Endothelial cell of umbilical vein (primary cell): Measurements from ENCODE around the gene NFIC. TPM values are rescaled to one million over a fixed set of nuclear protein-coding genes. Genes with fewer than 3 reads are reported as not detected.
A peak's percentile ranks its signal among the peaks of the same experiment; 100 is the strongest.

Experiments used
- BruUV-seq: library from RNA; stranded (reverse); fragments of 400-500 nt; replicated peaks from 2 replicates; lab custom pipeline; 2021; lab: Mats Ljungman, UMichigan
- CTCF ChIA-PET: fragments of 300-600, 350-600 bp; sonication (Branson Sonifier 250); formaldehyde crosslinking; loops from one replicate; lab custom pipeline; 2021; ENCODE audit warnings: antibody characterized with exemption, inconsistent platforms; lab: Charles Lee
- POLR2A ChIA-PET: fragments of 300-600, 350-600 bp; sonication (Branson Sonifier 250); formaldehyde crosslinking; loops from one replicate; lab custom pipeline; 2021; ENCODE audit warnings: antibody characterized with exemption, inconsistent platforms; lab: Charles Lee
- DNase-seq: peaks from one replicate; pipeline ENCODE4 v3.0.0-alpha.2; 2011; ENCODE audit warnings: low read depth, low spot score
- FAIRE-seq: peaks from 2 replicates; lab custom pipeline; 2011; peaks lifted over from hg19 to GRCh38; lab: Jason Lieb, UNC
- H2AFZ ChIP-seq: 2 replicates; pipeline ENCODE4 v1.6.0; 2012; ENCODE audit warnings: low read depth, low read length, control low read depth, inconsistent platforms
- H3K27ac ChIP-seq: 2 replicates; pipeline ENCODE4 v1.5.1; 2011; ENCODE audit warnings: low read depth, mild to moderate bottlenecking, control low read depth, low read length, moderate library complexity; ENCODE audit not compliant: insufficient read depth
- H3K27me3 ChIP-seq, 2 experiments: 2 replicates each; pipeline versions ENCODE4 v1.6.0 to v1.6.1; 2011; ENCODE audit warnings: low read length in 2 of 2, mixed read lengths in 1 of 2; ENCODE audit not compliant: control insufficient read depth in 2 of 2, insufficient read depth in 2 of 2
- H3K36me3 ChIP-seq, 2 experiments: 2 replicates in 1 of 2; 3 replicates in 1 of 2; pipeline ENCODE4 v1.5.1; 2011; ENCODE audit warnings: low read length in 2 of 2, mild to moderate bottlenecking in 1 of 2, moderate library complexity in 1 of 2; ENCODE audit not compliant: control insufficient read depth in 2 of 2, insufficient read depth in 2 of 2; ENCODE audit errors: extremely low read depth in 1 of 2
- H3K4me1 ChIP-seq: 3 replicates; pipeline ENCODE4 v1.5.1; 2011; ENCODE audit warnings: mild to moderate bottlenecking, low read length; ENCODE audit not compliant: control insufficient read depth, insufficient read depth; ENCODE audit errors: extremely low read depth
- H3K4me2 ChIP-seq: 2 replicates; pipeline ENCODE4 v1.6.1; 2011; ENCODE audit warnings: low read length, control low read depth, mixed read lengths; ENCODE audit not compliant: insufficient read depth
- H3K4me3 ChIP-seq, 3 experiments: fragments of 200-600 bp in 1 of 3; sonication (generic), shearing (Covaris generic) in 1 of 3; replicated peaks in 1 of 3; 2 replicates each; pipeline ENCODE4 v1.5.1; 2011 to 2016; ENCODE audit warnings: control low read depth in 3 of 3, low read length in 3 of 3, mild to moderate bottlenecking in 2 of 3, inconsistent platforms in 1 of 3, low read depth in 1 of 3, moderate library complexity in 1 of 3; ENCODE audit not compliant: insufficient read depth in 1 of 3
- H3K79me2 ChIP-seq: 2 replicates; pipeline ENCODE4 v1.6.0; 2012; ENCODE audit warnings: low read length, inconsistent platforms; ENCODE audit not compliant: control insufficient read depth, insufficient read depth
- H3K9ac ChIP-seq: replicated peaks from 2 replicates; pipeline ENCODE3; 2011; ENCODE audit warnings: low read length, control low read depth; ENCODE audit not compliant: insufficient read depth; ENCODE audit errors: extremely low read depth
- H3K9me1 ChIP-seq: replicated peaks from 3 replicates; pipeline ENCODE4 v1.6.0; 2011; ENCODE audit warnings: mild to moderate bottlenecking, low read length; ENCODE audit not compliant: control insufficient read depth, insufficient read depth; ENCODE audit errors: extremely low read depth
- H3K9me3 ChIP-seq: replicated peaks from 2 replicates; pipeline ENCODE4 v1.5.1; 2012; ENCODE audit warnings: low read length, inconsistent platforms; ENCODE audit not compliant: control insufficient read depth, insufficient read depth
- H4K20me1 ChIP-seq: replicated peaks from 2 replicates; pipeline ENCODE3; 2011; ENCODE audit warnings: mild to moderate bottlenecking, low read length; ENCODE audit not compliant: control insufficient read depth, insufficient read depth; ENCODE audit errors: extremely low read depth
- EZH2 ChIP-seq: IDR thresholded peaks from 2 replicates; pipeline ENCODE4 v1.6.1; 2012; ENCODE audit warnings: borderline replicate concordance, low read depth, mild to moderate bottlenecking, moderate library complexity, low read length, inconsistent platforms; ENCODE audit not compliant: severe bottlenecking
- FOS ChIP-seq: IDR thresholded peaks from 2 replicates; pipeline ENCODE4 v1.6.1; 2011; ENCODE audit warnings: mild to moderate bottlenecking, low read length, moderate library complexity, borderline replicate concordance; ENCODE audit not compliant: insufficient read depth
- GATA2 ChIP-seq: IDR thresholded peaks from 2 replicates; pipeline ENCODE4 v1.7.0; 2011; ENCODE audit warnings: low read depth, mild to moderate bottlenecking, moderate library complexity, mixed read lengths, low read length; ENCODE audit not compliant: insufficient read length, insufficient read depth
- JUN ChIP-seq: IDR thresholded peaks from 2 replicates; pipeline ENCODE4 v1.6.1; 2011; ENCODE audit warnings: borderline replicate concordance, low read depth; ENCODE audit not compliant: insufficient read length, insufficient read depth
- MYC ChIP-seq: IDR thresholded peaks from one replicate; pipeline ENCODE4 v1.6.1; 2011; ENCODE audit warnings: mild to moderate bottlenecking, low read depth, low read length
- POLR2A ChIP-seq: IDR thresholded peaks from 2 replicates; pipeline ENCODE4 v1.6.1; 2012; ENCODE audit warnings: low read depth, mild to moderate bottlenecking, control low read depth, low read length
- POLR2AphosphoS5 ChIP-seq: IDR thresholded peaks from 2 replicates; pipeline ENCODE4 v1.6.1; 2012; ENCODE audit warnings: low read depth, mild to moderate bottlenecking, control low read depth, low read length, moderate library complexity; ENCODE audit not compliant: insufficient read depth
- dilution Hi-C: fragments of 300-500 bp; cut with MboI; formaldehyde crosslinking; loops from one replicate; pipeline ENCODE4 v1.15.0; 2019; ENCODE audit warnings: low sequenced_read_pairs; ENCODE audit not compliant: extremely low pct_ligation_motif_present
- intact Hi-C: fragments of 100-400 bp; cut with micrococcal nuclease; formaldehyde crosslinking; loops from one replicate; pipeline ENCODE4 v1.10.0; 2022
- polyA plus RNA-seq, 4 experiments: library from polyadenylated mRNA; depleted of rRNA in 3 of 4; stranded (reverse) in 3 of 4; unstranded in 1 of 4; fragments of >200 nt; gene quantifications; 2 replicates each; pipeline versions ENCODE4 v1.2.1 to v1.2.3, GENCODE V29; 2011 to 2012; ENCODE audit warnings: missing spikeins in 1 of 4
- total RNA-seq: library from RNA; stranded (reverse); gene quantifications from 2 replicates; pipeline ENCODE4 v1.2.3, GENCODE V29; 2021
- TF ChIP-seq, protein P1 (sequence below): IDR thresholded peaks from 2 replicates; pipeline ENCODE4 v1.6.1; 2011; ENCODE audit not compliant: insufficient read depth, insufficient read length
- TF ChIP-seq, protein P2 (sequence below), 2 donors: IDR thresholded peaks; 1 replicate in 1 of 2; 2 replicates in 1 of 2; pipeline ENCODE4 v1.5.1; 2011; ENCODE audit warnings: low read length in 2 of 2, mild to moderate bottlenecking in 2 of 2, moderate library complexity in 2 of 2, control low read depth in 1 of 2, inconsistent platforms in 1 of 2, low read depth in 1 of 2; ENCODE audit not compliant: insufficient read depth in 1 of 2; ENCODE audit errors: extremely low read depth in 1 of 2

The NFIC gene
- total and polyA plus RNA-seq, 2 donors (not counting 3 experiments of a cell fraction or from before 2014, with no cell fraction given), result 11.4 to 133 TPM

DNA sequence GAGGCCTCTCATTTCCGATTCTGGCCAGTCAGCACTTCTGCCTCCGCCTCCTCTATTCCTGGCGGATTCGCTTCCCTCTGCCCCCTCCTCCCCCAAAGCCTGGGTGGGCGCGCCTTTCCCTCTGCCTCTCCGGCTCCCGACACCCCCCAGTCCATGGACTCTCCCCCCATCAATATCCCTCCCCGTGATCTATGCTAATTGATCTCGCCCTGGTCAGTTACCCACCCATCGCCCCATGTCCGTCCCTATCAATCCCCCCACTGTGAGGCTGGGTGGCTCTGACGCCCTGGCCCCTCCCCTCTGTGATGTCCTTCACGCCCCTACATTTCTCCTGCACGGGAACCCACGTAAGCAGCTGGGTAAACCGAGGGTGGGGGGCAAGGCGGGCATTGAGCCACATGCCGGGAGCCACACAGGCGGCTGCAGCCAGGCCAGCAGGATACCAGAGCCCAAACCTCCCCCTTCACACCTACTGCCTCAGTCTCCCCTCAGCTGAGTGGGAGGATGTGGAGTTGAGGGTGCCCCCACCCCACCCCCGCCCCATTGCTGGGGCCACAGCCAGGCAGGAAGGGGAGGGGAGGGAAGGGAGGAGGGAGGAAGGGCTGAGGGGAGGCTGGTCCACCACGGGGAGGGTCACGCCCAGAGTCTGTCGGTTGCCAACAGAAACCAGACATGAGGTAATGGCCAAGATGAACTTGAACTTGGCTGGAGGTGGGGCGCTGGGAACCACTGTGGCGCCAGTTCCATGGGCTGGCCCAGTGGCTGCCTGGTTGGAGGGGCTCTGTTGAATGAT, 92.9 kb downstream of the NFIC start:
- Histone ChIP-seq H3K4me2 (peak overlapping the region; percentile 2), H3K4me1 (peaks cover 26% of the 10 kb centered on the region), H3K9ac (peak overlapping the region; percentile 67), H3K9me1 (no peaks in the 10 kb centered on the region), H3K27me3 (no peaks in the 10 kb centered on the region), H3K79me2 (no peaks in the 10 kb centered on the region), H4K20me1 (no peaks in the 10 kb centered on the region), H2AFZ (no peak overlapping the region), H3K36me3 (peaks cover 0 to 19% of the 10 kb centered on the region in 2 experiments), H3K9me3 (no peaks in the 10 kb centered on the region), H3K27ac (peak overlapping the region; percentile 82), H3K4me3 (peak overlapping the region in 1 of 3 experiments; percentile 12)
- ChIA-PET POLR2A (interaction anchor here (0.7 kb wide), 1 partner anchor 237 kb away, joined by 3 read pairs; no protein-coding TSS in a partner anchor), CTCF (interaction anchor here (0.7 to 1.8 kb wide), 9 partner anchors 10 to 154 kb away, joined by 3 to 7 read pairs (median 4); no protein-coding TSS in a partner anchor)
- no TSS peak for BruUV-seq
- intact Hi-C loops (loop anchor here (1.0 to 2.0 kb wide), 3 partner anchors 8 to 92 kb away; partner anchors contain the start of gene NFIC), dilution Hi-C loops (no loop called here)
- FAIRE-seq, result peak; percentile 98
- TF ChIP-seq POLR2A (no peak), EZH2 (no peak), JUN (no peak), POLR2AphosphoS5 (peak; percentile 12), MYC (no peak), GATA2 (no peak), FOS (no peak)
- TF ChIP-seq, protein P1, sequence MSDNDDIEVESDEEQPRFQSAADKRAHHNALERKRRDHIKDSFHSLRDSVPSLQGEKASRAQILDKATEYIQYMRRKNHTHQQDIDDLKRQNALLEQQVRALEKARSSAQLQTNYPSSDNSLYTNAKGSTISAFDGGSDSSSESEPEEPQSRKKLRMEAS, result peak; percentile 44
- TF ChIP-seq, protein P2, sequence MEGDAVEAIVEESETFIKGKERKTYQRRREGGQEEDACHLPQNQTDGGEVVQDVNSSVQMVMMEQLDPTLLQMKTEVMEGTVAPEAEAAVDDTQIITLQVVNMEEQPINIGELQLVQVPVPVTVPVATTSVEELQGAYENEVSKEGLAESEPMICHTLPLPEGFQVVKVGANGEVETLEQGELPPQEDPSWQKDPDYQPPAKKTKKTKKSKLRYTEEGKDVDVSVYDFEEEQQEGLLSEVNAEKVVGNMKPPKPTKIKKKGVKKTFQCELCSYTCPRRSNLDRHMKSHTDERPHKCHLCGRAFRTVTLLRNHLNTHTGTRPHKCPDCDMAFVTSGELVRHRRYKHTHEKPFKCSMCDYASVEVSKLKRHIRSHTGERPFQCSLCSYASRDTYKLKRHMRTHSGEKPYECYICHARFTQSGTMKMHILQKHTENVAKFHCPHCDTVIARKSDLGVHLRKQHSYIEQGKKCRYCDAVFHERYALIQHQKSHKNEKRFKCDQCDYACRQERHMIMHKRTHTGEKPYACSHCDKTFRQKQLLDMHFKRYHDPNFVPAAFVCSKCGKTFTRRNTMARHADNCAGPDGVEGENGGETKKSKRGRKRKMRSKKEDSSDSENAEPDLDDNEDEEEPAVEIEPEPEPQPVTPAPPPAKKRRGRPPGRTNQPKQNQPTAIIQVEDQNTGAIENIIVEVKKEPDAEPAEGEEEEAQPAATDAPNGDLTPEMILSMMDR (IDR thresholded peaks at IDR 0.05; ENCODE audit: extremely low read depth in 1 of 2, insufficient read depth in 1 of 2, low read depth in 1 of 2, low read length in 2 of 2), result no peak
- DNase-seq, result peak; percentile 96
